ENCODE results near the gene C9orf78.

GRCh38 chr9:129810788-129811187 is 24.3 kb downstream of the C9orf78 start:
- TF ChIP-seq POLR2AphosphoS5 (IDR thresholded peaks at IDR 0.05; ENCODE audit: low read depth, low read length) (no peak), TAF1 (IDR thresholded peaks at IDR 0.05; ENCODE audit: borderline replicate concordance, insufficient read depth, low read length) (no peak)

Measured in PFSK-1 (cell line).